HG03460 (cell line): ENCODE measurements around the gene RECK.
"Not testable (repeated sequence)": the region's sequence is repeated elsewhere in the genome, so short reads cannot be mapped to it uniquely, and the experiment has no call there.

Experiments used
- ATAC-seq: cut with Tn5 transposase; IDR thresholded peaks from one replicate; pipeline ENCODE4 v1.9.1; 2021; ENCODE audit not compliant: unreplicated experiment

RECK gene

DNA sequence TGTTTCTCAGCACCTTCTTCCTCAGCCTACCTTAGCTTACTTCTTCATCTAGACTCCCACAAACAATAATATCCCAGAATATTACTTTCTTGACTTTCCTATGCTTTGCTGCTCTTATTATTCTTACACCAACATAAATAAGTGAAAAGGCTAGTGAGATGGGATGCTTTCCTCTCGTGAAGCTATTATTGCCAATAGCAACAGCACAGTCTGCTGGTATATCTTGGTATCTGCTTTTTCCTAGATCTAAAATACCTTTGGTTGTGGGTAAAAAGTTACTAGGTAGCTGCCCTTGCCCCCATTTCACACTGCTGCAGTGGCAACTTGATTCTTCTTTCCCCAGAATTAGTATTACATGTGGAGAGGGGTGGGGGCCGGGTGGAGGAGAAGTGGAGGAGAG is 73.7 kb downstream of the RECK start:
- no peak for ATAC-seq

DNA sequence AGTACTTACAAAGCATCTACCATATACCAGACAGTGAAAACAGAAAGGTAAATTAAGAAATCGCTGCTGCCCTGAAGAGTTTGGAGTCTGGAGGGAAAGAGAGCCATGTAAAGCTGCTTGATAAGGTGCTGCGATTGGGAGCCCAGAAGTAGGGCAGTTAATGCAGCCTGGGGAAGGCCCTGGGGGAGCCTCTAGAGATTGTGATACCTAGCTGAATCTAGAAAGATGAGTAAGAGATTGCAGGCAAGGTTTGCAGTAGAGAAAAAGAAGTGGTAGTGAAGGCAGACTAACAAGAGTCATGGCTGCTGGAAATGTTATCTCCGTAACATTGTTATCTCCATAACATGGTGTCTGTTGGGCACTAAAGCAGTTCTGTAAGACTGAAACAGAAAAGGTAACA is 75.8 kb downstream of the RECK start:
- ATAC-seq, result no peak

DNA sequence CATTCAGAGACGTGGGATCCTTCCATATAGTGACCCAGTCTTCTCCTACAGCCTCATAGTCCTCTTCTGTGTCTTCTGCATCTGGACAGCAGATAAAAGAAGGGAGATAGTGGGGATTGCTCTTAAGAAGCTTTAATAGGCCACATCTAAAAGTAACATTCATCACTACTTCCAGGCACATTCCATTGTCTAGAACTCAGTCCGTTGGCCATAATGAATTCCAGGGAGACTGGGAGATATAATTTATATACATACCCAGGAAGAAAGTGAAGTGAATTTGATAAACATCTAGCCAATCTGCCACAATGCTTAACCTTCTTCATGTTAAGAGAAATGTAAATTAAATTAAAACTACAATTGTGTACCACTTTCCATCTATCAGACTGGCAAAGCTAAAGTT is 77.3 kb downstream of the RECK start:
- no peak for ATAC-seq

DNA sequence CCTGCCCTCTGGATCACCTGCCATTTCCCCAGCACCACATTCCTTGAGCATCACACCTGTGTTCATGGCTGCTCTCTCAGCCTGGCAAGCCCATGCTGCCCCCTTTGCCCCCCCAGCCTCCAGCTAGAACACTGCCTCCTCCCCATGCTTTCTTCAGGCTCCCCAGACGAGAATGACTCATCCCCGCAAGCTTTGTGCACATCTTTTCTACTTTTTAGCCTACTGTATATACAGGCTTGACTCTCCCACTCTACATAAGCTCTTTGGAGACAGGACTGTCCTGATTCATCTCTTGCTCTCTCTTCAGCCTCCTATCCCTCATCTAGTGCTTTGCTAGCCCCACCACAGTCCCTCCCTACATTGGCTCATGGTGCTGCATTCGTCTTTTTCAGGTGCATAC is 79.9 kb downstream of the RECK start:
- no peak for ATAC-seq

DNA sequence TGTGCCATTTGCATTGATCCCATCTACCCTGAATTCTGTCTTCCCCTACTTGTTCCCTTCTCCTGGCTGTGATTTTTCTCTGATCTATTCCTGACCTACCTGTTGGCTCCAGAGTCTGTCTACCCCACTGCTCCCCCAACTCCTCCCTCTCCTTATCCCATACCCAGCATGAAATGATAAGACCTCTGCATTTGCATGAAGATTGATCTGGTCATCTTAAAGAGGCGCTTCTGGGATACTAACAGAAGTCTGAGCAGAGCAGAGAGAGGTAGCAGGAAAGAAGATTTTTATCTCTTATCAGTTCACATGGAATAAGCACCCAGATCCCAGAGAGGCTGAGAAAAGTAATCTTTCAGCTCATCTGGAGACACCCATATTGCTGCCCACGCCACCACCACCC is 81.5 kb downstream of the RECK start:
- no peak for ATAC-seq

DNA sequence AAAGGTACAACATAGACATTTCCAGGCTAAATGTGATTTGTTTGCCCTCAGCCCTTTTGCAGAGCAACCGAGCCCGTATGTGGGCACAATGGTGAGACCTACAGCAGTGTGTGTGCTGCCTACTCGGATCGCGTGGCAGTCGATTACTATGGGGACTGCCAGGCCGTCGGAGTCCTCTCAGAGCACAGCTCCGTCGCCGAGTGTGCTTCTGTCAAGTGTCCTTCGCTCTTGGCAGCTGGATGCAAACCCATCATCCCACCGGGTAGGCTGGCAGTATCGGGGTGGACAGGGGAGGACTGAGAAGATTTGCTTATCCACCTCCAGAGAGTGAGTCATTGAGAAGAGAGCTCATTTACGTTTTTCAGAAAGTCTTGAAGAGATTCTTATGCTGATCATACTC is 82.0 kb downstream of the RECK start:
- no peak for ATAC-seq

DNA sequence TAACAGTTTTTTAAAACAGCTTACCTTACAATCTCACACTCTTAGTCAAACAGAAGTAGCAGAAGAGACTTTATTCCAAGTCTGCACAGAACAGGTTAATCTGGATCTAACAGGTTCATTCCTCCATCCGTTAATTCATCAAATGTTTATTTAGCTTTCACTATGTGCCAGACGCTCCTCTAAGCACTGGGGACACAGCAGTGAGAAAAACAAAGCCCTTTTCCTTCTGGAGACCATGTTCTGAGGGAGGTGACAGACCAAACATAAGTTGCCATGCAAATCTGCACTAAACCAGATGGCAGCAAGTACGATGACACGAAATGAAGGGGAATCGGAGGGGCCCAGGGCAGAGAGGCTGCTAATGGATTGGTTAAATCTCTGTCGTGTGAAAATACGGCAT is 82.8 kb downstream of the RECK start:
- no peak for ATAC-seq

DNA sequence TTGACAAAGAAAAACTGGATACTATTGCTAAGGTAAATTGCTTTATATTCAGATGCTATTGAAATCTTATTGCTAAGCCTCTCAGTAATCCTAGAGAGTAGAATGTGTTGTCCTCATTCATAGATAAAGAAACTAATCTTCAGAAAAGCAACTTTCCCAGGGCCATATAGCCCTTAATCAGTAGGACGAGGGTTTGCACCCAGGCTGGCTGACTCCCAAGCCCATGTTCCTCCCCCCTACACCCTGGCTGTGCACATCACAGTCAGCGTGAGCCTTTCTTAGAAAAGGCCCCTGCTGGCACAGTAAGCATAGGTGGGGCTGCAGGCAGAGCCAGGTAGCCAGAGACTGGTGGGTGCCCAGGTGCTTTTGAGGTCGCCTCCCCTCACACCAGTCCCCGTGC is 84.0 kb downstream of the RECK start:
- no peak for ATAC-seq

DNA sequence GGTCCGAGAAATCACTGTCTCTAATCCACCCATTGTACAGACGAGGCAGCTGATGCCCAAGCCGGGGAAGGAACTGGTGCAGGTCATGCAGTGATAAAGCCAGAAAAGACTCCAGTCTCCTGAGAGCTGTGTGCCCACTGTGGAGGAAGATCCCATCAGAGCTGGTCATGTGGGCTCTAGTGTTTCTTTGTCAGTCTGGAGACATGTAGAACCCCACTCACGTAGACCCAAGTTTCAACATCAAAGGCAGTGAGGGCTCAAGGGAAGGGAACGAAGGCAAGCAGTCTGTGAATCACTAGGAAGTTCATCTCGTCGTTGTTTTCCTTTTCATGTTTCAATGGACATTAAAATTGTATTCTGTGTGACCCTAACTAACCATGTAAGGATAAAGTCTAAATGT is 85.3 kb downstream of the RECK start:
- no peak for ATAC-seq

DNA sequence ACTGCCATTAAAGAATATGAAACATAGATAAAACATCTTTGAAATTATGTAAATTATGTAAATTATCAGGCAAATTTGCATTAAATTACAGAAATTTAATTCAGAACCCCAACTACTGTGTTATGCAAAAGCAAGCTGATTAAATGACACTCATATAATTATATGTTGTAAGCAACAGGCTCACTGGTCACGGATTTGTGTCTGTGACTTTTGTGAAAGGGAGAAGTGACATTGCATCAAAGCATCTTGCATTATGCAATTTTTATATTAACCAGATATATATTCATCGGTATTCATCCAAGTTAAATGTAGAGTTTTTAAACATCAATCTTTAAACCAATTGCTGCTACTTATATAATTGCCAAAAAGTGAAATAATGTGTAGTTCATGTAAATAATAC is 86.8 kb downstream of the RECK start:
- ATAC-seq, result no peak

DNA sequence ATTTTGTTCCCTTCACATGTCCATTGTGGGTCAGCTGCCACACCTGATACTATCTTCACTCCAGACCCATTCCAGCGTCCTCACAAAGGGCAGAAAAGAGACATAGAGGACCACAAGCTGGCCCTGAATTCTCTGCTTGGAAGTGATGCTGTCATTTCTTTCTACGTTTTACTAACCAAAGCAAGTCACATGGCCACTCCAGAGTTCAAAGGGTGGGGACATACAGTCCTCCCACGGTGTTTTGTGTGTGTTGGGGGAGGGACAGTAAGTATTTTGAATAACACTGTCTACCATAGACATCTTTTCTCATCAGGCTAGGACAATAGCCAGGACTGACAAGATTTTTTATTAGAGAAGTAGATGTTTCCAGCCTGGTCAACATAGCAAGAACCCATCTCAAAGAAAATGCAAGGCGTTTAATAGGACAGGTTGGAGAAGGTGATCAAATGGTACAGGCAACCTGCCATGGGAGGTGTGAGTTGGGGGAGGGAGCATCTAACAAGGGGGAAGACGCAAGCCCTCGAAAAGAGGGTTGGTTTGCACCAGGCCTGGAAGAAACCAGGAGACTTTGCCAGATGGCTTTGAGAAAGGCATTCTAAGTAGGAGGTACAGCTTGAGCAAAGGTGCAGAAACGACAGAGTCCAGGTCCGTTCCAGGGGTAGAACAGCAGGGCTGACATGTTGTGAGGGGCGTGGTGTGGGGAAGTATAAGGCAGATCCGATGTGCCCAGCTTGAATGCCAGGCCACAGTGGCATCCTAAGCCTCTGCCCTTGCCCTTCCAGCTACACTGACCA is 88.5 kb downstream of the RECK start:
- no peak for ATAC-seq

DNA sequence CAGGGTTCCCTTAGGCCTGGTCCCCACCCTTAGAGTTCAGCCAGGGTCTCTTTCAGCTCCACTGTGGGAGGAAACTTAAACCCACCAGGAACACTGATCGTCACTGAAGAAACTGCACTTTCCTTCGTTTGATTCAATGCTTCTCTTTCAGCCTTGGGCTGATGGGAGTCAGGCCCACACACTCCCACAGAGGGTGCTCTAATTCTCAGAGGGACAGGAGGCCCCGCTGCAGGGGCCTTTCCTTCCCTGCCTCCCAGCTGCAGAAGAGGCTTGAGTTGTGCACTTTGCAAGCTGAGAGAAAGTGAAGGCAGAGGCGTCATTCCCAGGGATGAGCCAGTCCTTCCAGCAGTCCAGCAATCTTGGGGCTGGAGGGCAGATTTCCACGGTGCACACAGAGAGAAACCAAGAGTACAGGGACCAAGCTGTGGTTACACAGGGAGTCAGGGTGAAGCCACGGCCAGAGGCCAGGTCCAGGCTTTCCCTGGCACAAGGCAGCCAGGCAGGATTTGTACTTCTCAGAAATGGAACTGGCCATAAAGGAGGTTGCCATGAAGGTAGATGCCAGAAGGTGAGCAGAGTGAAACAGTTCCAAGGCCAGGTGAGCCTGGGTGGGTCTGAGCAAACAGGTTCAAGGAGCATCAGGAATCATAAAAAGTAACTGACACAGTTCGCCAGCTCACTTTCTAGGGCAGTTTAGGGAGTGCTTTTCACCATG is 89.5 kb downstream of the RECK start:
- no peak for ATAC-seq

DNA sequence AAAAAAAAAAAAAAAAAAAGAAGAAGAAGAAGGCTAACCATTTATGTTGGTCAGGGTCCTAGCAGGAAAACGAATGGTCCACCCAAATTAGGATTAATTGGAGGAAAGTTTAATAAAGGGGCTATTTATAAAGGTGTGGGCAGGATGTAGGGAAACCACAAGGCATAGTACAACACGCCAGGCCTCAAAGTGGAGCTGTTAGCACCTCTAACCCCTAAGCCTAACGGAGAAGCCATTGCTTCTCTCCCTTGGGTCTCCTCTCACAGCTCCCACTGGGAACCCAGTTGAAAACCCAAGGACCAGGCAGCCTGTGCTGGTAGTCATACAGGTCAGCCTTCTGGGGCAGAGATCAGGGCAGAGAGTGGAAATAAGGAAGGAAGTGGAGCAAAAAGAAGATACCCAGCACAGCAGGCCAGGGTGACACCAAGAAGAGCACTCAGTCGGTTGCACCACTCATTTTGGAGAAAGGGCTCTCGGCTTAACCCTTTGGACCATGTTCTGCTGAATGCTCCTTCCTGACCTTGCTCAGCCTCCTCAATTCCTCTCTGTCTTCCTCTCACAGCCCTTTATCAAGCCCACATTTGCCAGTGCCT is 91.0 kb downstream of the RECK start:
- no peak for ATAC-seq

DNA sequence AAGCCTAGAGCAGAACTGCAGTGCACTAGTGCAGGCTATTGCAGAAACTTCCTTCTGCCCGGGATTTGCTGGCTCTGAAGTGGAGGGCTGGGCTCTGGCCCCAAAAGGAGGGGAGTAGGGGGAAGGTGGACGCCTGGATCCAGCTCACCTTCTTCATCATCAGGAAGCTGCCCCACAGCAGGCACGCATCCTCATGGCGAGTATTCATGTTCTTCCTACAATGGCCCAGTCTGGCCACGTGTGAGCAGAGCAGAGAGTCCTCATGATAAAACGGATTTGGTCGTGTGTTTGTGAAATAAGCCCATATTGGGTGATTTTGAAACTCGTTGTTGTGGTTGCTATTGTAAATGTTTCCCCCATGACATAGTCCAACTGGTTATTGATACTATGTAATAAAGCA is 91.6 kb downstream of the RECK start:
- ATAC-seq, result no peak

DNA sequence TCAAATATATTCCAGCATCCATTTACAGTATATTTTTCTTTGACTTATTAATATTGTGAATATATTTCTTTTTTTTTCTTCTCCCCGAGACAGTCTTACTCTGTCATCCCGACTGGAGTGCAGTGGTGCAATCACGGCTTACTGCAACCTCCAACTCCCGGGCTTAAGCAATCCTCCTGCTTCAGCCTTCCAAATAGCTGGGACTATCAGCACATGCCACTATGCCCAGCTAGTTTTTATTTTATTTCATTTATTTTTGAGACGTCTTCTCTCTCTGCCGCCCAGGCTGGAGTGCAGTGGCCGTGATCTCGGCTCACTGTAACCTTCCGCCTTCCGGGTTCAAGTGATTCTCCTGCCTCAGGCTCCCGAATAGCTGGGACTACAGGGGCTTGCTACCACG is 92.4 kb downstream of the RECK start:
- ATAC-seq, result no peak

DNA sequence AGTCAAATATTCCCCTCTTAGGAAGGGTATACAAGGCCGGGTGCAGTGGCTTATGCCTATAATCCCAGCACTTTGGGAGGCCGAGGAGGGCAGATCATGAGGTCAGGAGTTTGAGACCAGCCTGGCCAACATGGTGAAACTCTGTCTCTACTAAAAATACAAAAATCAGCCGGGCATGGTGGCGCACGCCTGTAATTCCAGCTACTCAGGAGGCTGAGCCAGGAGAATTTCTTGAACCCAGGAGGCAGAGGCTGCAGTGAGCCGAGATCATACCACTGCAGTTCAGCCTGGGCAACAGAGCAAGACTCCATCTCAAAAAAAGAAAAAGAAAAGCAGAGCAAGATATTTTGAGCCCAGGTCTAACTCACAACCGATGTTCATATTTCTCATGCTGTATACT is 95.0 kb downstream of the RECK start:
- ATAC-seq, result not testable (repeated sequence)

DNA sequence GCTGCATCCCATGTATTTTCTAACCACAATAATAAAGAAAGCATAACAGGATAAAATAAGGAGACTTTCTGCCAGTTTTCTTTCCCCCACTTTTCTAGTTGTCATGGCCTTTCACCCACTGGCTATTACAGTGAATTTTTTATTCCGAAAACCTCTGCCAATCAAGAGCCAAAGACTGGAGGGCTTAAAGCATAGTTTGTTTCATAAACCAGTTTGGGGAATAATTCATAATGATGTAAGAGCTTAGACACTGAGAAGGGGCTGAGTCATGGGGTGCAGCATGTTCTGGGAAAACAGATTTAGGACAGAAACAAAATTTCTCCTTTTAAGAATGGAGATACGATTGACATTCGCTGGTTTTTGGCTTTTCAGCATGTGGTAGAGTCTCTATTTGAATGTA is 95.4 kb downstream of the RECK start:
- no peak for ATAC-seq

DNA sequence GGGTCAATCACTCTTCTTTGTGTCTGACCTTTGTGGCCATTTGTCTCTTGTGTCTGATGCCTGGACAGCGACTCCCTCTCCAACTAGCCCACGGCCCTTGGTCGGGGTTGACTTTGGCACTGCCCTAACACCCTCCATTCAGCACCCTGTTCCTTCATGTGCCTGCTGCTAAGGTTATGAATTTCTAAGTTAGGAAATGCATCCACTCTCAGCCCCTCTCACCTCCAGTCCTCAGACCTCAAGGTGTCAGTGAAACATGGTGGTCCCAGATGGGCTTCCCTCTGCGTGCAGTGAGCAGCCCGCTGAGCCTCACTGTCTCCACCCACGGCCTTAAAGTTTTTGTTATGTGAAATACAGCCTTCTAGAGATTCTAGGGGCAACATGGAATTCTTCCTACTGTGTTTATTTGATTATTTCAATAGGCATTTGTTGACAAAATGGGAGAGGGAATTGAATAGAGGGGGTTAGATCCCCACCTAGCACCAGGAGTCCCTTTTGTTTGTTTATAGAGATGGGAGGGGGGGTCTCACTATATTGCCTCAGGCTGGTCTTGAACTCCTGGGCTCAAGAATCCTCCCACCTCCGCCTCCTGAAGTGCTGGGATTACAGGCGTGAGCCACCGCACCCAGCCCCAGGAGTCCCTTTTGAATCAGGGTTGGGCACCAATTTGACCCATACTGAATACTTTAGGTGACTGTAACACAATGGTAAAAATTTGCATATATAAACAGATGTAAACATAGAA is 98.2 kb downstream of the RECK start:
- ATAC-seq, result no peak

DNA sequence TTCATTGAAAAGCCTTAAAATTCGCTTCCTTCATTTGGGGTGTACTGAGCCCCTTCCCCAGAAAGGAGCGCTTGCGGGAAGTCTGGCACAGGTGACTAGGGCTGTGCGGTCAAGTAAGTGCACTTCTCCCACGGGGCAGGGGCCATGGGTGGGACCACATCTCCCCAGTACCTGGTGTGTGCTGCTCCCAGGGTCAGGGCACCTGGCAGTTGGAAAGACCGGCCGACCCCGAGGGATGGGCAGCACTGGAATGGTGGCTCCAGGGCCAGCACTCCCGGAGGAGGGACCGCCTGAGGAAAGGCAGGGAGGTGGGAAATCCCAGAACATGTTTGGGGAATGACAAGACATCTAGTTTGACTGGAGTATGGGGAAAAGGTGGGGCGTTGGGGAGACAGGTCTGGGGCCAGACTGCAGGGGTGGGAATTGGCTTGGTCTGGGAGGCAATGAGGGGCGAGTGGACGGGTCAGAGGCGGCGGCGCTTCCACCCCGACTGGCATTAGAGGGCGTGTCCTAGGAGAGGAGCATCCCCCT is 99.1 kb downstream of the RECK start:
- ATAC-seq, result no peak

DNA sequence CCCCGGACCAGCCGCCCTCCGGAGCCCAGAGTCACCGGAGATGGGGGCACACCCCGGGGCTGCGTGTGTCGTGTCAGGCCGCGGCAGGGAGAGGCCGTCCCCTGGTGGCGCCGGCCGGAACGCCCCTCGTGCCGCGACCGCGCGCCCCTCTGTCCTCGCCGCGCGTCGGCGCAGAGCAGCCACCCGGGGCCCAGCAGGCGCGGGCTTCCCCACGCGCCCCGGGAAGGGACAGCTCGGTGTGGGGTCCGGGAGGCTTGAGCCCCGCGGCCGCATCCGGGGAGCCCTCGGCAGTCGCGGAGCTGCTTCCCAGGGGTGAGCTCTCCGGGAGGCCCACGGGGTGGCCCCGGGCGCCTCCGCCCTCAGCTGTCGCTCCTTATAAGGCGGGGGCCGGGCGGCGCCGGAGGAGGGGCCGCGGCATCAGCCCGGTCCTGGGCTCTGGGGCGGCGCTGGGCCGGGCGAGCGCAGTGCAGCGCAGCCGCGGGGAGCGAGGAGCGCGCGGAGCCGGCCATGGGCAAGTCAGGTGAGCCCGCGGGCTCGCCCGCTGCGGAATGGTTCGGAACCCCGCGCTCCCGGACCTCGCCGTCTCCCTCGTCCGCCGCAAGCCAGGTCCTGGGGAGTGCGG is 99.7 kb downstream of the RECK start, which contains the start of gene GLIPR2:
GLIPR2 (plus strand) TSS at position 462 of the 622 bp plus-strand sequence; CDS start at position 508, 46 bp downstream.
- peak; percentile 90 for ATAC-seq

DNA sequence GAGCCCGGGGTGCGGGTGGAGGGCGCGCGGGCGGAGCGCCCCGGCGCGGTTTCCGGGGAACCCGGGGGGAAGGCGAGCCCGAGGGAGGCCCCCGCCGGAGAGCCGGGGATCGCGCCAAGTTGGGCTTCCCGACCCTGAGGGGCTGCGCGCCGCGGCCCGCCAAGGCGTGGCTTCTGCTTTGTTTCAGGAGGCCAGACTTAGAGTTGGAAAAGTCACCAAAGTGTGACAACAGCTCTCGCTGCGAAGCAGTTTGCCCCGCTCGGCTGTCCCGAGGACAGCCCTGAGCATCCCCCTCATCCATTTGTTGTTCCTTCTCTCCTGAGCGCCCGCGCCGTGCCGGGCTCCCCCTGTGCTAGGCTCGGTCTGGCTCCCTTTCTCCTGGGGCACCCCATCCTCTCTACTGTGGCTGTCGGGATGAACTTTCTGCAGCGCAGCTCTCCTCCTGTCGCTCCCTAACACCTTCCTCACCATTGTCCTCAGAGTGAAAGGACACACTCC is 100.2 kb downstream of the RECK start:
- ATAC-seq, result no peak
